IPS-NIHi11 (cell line): ENCODE results near the gene U2AF1L4.

Experiments
- DNase-seq: peaks from one replicate; pipeline ENCODE4 v3.0.0; 2012; ENCODE audit warnings: mixed read lengths, low spot score

Gene U2AF1L4

GRCh38 chr19:35757231-35757748 lies 12.1 kb upstream of the U2AF1L4 start:
- peak; percentile 31 for DNase-seq

DNA sequence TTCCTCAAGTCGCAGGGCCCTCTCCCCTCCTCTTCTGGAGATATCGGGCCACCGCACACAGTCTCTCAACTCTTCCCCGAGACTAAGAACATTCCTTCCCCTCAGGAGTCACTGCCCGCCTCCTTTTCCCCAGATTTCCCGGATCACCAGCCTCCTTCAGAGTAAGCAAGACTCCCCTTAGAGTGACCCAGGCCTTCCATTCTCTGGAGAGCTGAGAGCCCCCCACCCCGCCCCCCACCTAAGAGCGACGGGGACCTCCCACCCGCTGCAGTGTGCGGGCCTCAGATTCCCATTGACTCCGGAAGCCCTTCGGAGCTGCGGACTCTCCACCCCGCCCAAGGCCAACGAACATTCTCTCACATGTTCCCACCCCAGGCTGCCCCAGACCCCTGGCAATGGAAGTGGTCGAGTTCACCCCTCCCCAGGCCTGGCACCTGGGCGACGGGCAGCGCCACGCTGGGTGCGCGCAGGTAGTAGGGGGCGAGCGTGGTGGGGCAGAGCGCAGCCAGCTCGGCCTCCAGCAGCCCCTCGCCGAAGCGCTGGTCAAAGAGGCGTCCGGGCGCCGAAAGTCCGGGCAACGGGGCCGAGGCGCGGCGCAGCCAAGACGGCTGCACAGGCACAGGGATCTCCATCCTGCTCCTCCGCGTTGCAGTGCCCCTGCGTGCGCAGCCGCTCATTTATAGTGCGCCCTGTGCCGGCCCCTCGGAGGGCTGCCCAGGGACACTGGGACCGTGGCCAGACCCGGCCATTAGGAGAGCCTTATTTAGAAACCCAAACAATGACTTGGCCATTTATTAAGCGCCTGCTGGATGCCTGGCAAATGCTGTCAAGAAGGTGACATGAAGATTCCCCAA lies 11.4 kb upstream of the U2AF1L4 start, which contains the start of gene HSPB6:
Gene HSPB6 (minus strand): TSS at position 653 of the 854 bp plus-strand sequence. CDS start 21 bp downstream, at position 632.
- no peak for DNase-seq

DNA sequence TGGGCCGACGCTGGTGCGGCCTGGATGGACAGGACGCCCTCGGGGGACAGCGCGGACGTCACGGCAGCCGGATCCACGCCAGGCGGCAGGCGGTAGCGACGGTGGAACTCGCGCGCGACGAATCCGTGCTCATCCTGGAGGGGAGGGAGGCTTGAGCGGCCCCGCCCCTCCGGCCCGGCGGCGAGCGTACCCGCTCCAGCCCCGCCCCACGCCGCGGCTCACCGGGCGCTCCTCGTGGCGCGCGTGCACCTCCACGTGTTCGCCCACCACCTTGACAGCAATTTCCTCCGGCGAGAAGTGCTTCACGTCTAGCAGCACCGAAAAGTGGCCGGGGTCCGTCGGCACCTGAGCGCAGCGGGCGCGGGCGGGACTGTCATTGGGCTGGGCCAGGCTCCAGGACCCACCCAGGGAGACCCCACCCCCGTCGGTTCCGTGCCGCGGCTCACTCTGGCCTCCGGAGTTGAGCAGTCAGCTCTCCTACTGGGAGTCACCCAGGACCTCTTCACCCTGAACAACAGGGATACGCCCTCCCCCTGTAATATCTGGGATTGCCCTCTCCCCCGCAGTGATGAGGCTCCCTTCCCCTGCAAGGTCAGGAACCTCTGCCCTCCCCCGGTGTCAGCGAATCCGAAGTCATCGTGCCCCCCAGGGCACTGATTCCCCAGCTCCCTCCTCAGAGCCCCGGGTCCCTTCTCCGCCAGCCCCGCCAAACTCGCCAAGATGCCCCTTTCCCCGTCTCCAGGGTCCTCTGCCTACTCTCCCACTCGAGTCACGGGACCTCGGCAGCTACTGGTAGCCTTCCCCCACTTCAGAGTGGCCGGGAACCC lies 10.5 kb upstream of the U2AF1L4 start:
- DNase-seq: peak; percentile 37

GRCh38 chr19:35755131-35755549 lies 9.9 kb upstream of the U2AF1L4 start:
- DNase-seq: no peak

DNA sequence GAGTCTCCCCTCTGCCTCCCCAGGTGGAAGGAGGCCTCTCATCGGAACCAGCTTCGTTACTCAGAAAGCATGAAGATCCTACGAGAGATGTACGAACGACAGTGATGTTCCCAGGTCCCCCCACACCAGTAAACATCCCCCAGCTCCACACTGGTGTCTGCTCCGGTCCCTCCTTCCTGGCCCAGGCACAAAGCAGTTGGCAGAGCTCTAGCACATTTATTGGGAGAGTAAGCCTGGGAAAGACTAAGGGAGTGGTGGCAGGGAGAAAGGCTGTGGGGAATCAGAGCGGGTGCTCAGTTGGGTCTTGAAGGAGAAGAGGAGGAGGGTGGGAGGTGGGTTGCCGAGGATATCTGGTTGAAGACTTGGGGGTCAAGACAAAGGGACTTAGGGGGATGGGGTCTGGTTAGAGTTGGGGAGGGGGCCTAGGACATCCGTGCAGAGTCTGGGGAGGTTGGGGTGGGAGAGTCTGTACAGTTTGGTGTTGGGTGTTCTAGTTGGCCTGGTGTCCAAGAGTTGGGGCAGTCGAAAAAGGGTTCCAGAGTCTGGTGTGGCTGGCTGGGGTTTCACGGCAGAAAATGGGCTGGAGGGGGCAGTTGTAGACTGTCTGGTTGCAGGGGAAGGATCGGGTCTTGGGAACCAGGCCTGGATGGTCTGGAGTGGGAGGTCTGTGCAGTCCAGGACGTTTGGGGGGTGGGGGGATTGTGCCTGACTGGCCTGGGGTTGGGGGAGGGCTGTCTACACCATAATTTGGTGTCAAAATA lies 9.3 kb upstream of the U2AF1L4 start:
- DNase-seq: no peak

DNA sequence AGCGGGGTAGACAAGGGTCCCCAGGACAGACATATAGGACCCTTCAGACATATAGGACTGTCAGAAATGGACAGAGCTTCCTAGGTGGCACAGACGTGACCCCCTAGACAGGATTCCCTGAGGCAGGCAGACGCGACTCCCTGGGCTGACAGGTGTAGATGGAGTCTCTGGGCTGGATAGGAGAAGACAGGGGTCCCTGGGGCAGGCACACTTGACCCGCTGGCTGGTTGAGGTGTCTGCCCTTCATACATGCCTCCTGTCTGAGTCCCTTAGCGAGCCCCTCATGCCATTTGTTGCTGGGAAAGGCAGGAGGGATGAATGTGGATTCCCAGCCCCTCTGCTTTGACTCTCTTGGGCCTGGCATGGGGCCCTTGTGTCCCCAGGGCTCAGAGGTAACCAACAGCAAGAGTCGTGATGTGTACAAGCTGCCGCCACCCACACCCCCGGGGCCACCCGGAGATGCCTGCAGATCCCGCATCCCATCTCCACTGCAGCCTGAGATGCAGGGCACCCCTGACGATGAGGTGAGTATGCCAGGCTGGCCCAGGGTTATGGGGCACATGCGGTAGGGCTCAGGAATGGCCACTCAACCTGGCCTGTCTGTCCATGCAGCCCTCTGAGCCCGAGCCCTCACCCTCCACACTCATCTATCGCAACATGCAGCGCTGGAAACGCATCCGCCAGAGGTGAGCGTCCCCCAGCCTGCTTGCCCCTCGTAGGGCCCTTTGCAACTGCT lies 8.6 kb upstream of the U2AF1L4 start:
- no peak for DNase-seq

DNA sequence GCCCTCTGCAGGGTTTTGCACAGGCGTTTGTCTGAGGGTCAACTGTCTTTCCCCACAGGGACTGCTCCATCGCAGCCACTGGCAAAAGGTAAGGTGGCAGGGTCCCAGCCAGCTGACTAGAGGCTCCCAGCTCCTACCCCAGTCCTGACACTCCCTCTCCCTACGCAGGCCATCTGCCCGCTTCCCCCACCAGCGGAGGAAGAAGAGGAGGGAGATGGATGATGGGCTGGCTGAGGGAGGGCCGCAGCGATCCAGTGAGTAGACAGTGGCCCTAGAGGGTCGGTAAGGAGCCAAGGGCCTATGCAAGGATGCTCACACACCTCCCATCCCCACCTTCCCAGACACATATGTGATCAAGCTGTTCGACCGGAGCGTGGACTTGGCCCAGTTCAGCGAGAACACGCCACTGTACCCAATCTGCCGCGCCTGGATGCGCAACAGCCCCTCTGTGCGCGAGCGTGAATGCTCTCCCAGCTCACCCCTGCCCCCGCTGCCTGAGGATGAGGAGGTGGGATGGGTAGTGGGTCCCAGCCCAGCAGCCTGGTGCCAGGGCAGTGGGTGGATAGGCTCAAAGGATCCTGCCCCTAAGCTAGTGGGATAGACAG lies 7.6 kb upstream of the U2AF1L4 start:
- DNase-seq: no peak

DNA sequence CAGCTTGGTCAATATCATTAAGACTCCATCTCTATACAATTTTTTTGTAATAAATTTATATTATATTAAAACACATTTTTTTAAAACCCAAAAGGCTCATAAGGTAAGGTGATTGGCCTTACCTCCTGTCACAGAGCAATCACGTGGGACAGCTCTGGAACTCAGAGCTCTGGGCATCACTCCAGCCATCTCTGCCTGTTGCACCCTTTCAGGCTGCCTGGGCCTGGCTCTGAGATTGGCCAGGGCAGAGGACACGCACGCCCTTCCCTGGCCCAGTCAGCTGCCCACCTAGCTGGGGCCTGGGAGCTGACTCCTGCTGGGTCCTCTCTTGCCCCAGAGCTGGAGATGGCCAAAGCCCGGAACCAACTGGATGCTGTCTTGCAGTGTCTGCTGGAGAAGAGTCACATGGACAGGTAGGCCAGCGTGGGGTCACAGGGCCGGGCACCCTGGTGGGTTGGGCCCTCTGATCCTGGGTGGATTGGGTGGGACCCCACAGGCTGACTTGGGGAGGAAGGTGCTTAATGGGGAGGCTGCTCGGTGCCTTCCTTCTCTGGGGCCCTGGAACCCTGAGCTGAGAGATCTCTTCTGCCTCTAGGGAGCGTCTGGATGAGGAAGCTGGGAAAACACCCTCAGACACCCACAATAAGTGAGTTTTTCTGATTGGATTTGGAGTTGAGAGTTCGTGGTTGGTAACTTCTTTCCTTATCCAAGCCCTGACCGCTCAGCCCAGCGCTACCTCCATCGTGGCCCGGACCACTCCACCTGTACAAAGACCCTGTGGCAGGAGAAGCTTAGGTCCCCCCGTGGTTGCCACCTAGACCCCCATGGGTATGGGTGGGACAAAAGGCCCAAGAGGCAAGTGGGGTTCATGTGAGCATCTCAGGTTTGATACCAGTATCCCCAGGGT lies 6.9 kb upstream of the U2AF1L4 start:
- no peak for DNase-seq

GRCh38 chr19:35750167-35750566 lies 4.9 kb upstream of the U2AF1L4 start:
- no peak for DNase-seq

- DNase-seq: peak; percentile 85
These were observed 3.1 kb upstream of the U2AF1L4 start, which contains the start of gene LIN37 for GRCh38 chr19:35748106-35749020. Gene LIN37, plus strand, starts transcription at chr19:35748576. Its CDS starts 149 bp downstream, at chr19:35748725.

GRCh38 chr19:35746531-35746930 lies 1.3 kb upstream of the U2AF1L4 start:
- DNase-seq: no peak

DNA sequence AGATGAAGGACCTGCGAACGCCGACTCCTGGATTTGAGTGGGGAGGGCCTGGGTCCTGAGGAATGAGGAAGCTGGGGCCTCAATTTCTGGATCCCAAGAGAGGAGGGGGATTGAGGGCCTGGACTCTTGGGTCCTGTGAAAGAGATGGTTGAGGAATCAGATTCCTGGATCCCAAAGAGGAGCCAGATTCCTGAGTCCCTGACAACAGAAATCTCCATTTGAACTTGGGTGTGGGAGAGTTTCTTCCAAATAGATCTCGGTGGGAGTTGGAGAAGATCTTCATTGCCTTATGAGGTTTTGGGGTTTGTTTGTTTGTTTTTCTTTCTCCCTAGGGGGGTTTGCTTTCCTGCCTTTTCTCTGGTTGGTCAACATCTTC lies 857 bp upstream of the U2AF1L4 start:
- DNase-seq: no peak

DNA sequence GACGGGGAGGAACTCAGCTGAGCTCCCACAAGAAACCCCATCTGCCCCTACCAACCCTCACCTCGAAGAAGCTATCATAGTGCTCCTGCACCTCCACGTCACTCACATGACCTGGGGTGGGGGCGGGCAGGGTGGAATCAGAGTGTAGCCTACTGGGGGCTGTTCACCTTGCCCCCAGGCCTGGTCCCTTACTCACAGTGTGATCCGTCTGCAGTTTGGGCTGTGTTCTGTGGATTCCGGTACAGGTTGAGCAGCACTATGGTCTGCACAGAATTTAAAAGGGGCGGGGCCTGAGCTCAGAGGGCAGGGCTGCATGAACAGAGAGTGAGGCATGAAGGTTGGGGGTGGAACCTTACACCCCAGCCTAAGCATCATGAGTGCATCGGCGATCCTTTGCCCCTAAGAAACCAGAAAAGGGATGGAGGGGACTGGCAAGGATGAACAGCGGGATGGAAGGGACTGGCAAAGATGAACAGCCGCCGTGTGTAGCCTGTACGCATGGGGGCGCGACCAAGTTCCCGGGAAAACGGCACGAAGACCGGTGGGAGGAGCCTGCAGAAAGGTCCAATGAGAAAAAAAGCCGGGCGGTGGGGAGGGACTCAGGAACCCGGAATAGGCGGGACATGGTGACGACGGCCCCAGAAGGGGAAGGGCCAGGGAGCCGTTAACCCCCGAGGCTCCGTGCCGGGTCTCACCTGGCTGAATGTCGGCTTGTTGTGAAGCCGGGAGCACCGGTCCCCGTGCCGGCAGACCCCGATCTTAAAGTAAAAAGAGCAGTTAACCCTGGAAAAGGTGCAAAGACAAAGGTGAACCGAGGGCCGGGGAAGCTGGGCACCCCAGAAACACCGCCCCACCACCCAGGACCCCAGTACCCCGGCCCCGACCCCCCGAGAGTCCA lies 539 bp downstream of the U2AF1L4 start:
- peak; percentile 72 for DNase-seq

DNA sequence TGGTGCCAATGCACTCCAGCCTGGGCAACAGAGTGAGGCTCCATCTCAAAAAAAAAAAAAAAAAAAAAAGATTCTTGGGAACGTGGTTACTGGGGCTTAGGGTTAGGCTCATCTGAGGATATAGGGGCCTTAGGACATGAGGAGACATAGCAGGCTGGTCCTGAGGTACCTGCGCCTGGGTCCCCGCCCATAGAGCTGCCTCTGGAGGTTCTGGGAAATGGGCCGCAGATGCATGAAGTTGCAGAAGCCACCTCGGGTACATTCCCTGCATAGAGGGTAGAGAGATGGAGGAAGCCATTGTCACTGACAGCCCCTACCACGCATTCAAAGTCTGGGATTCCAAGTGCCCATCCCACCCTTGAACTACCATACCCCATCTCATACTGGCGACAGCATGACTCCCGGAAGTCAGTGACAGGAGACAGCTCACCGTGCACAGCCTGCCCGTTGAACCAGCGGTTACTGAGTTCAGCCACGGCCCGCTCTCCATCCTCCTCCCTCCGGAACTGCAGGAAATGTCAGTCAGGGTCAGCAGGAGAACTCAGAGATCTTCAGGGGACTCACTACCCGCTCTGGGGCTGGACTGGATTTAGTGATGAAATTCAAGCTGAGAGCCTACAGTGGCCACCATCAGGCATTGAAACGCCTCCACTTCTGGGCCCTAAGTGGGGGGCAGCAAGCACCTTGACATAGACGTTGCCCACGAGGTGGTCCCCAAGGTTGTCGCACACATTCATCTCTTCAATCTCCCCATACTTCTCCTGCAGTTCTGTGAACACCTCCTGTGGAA lies 1.4 kb downstream of the U2AF1L4 start:
- no peak for DNase-seq

- no peak for DNase-seq
These were observed 3.0 kb downstream of the U2AF1L4 start, which contains the start of gene IGFLR1 for GRCh38 chr19:35742121-35742724. Gene IGFLR1, minus strand, starts transcription at chr19:35742452. Its CDS starts 1,272 bp downstream, at chr19:35741180.

DNA sequence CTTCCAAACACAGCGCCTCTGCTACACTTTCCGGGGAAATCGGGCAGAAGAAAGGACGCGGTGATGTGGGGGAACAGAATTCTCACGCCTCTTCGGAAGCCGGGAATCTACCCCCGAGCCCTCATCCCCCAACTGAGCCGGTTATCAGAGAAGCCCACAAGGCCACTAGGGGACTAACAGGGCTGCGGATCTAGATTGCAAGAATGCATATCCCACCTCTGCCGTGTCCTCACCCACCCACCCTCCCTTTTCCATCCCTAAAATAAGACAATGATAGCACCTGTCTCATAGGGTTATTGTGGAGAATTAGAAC lies 4.1 kb downstream of the U2AF1L4 start:
- no peak for DNase-seq
